Adipocyte (in vitro differentiated cells): ENCODE results near the gene FAM149B1.
A peak's percentile ranks its signal among the peaks of the same experiment; 100 is the strongest.
"Not testable (repeated sequence)": the region's sequence is repeated elsewhere in the genome, so short reads cannot be mapped to it uniquely, and the experiment has no call there.

Source experiments
- DNase-seq: peaks from one replicate; pipeline ENCODE4 v3.0.0-alpha.2; 2015; ENCODE audit warnings: low read depth
- H3K27me3 ChIP-seq: replicated peaks from 2 replicates; pipeline ENCODE4 v1.7.0; 2013; ENCODE audit warnings: mild to moderate bottlenecking, low read length, moderate library complexity; ENCODE audit not compliant: control insufficient read depth, insufficient read depth
- H3K36me3 ChIP-seq: 2 replicates; pipeline ENCODE4 v1.7.0; 2013; ENCODE audit warnings: low read length, mild to moderate bottlenecking, moderate library complexity; ENCODE audit not compliant: control insufficient read depth, insufficient read depth, severe bottlenecking
- H3K4me1 ChIP-seq: 2 replicates; pipeline ENCODE4 v1.7.0; 2013; ENCODE audit warnings: mild to moderate bottlenecking, low read length, moderate library complexity; ENCODE audit not compliant: control insufficient read depth, insufficient read depth
- H3K4me3 ChIP-seq: 2 replicates; pipeline ENCODE4 v1.7.0; 2013; ENCODE audit warnings: mild to moderate bottlenecking, low read length, moderate library complexity
- H3K9ac ChIP-seq: 2 replicates; pipeline ENCODE4 v1.7.0; 2013; ENCODE audit warnings: mild to moderate bottlenecking, low read length, moderate library complexity
- H3K9me3 ChIP-seq: 2 replicates; pipeline ENCODE4 v1.7.0; 2013; ENCODE audit warnings: mild to moderate bottlenecking, low read length, moderate library complexity; ENCODE audit not compliant: control insufficient read depth

FAM149B1 gene

DNA sequence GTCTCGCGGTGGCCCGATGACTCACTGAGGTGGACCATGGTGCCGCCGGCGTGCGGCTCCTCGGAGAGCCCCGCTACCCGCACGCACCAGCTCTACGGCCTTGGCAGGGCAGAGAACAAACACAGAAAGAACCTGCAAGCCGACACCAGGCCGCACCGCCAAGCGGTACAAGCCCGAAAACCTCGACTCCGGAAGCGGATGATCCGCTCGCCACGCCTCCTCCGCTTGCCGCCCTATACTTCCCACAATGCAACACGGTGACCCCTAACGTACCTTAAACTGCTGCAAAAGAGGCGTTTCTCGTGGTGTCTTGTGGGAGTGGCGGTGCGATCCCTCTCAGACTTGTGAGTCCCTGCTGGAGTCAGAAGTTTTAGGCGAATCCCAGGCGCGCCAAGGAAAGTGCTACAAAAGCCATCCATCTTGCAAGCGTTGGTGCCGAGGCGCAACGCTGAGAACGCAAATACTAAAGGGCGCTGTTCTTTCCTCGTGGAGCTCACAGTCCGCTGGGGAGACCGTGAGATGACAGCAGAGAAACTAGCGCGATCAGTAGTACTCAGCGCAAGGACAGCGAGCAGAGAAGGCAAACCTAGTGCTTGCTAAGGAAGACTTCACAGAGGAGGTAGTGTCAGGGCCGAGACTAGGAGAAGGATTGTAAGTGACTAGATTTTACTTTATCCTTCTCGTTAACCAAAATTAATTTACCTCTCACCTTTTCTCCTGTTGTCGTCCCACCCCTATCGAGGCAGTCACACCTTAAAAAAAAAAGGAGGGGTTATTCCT, 84.7 kb downstream of the FAM149B1 start, which contains the start of gene MRPS16:
Gene MRPS16, minus strand, starts transcription at position 200 of the 780 bp plus-strand sequence. Its CDS starts 162 bp downstream, at position 38.
- peaks cover 23% of the 10 kb centered on the region for H3K36me3 ChIP-seq
- H3K9ac ChIP-seq: peak within 1 kb of the TSS; percentile 95
- DNase-seq: peak; percentile 97
- H3K4me1 ChIP-seq: peaks cover 27% of the 10 kb centered on the region
- H3K27me3 ChIP-seq: no peaks in the 10 kb centered on the region
- H3K4me3 ChIP-seq: peak within 1 kb of the TSS; percentile 95
- H3K9me3 ChIP-seq: no peaks in the 10 kb centered on the region

DNA sequence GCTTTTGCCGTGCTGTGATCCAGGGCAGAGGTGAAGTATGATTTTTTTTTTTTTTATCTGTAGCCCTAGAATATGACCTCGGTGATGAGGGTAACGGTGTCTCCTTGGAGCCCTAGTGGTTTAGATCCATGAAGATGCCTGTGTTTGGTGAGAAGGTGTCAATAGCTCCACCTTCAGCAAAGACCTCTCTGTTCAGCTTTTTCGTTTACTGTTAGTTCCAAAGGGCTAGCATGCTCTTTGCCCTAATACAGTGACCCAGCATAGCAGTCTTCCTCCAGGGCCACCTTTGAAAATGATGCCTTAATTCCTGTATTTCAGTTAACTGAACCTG, 85.3 kb downstream of the FAM149B1 start:
- Histone ChIP-seq H3K4me1 (peaks cover 25% of the 10 kb centered on the region), H3K9ac (peak overlapping the region; percentile 95), H3K4me3 (peak overlapping the region; percentile 95), H3K9me3 (no peaks in the 10 kb centered on the region), H3K27me3 (no peaks in the 10 kb centered on the region), H3K36me3 (peaks cover 23% of the 10 kb centered on the region)
- no peak for DNase-seq

DNA sequence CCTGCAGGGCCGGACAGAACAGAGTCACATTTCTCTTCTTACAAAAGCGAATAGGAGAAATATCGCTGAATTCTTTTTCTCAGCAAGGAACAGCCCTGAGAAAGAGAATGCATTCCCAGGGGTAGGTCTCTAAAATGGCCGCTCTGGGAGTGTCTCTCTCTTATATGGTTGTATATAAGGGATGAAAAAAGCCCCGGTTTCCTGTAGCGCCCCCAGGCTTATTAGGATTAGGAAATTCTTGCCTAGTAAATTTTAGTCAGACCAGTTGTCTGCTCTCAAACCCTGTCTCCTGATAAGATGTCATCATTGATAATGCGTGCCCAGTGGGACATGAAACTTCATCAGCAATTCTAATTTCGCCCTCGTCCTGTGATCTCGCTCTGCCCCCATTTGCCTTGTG, 90.7 kb downstream of the FAM149B1 start:
- H3K9ac ChIP-seq, H3K27me3 ChIP-seq, DNase-seq, H3K4me3 ChIP-seq, H3K36me3 ChIP-seq, H3K9me3 ChIP-seq: not testable (repeated sequence)
- peaks cover 16% of the 10 kb centered on the region for H3K4me1 ChIP-seq

DNA sequence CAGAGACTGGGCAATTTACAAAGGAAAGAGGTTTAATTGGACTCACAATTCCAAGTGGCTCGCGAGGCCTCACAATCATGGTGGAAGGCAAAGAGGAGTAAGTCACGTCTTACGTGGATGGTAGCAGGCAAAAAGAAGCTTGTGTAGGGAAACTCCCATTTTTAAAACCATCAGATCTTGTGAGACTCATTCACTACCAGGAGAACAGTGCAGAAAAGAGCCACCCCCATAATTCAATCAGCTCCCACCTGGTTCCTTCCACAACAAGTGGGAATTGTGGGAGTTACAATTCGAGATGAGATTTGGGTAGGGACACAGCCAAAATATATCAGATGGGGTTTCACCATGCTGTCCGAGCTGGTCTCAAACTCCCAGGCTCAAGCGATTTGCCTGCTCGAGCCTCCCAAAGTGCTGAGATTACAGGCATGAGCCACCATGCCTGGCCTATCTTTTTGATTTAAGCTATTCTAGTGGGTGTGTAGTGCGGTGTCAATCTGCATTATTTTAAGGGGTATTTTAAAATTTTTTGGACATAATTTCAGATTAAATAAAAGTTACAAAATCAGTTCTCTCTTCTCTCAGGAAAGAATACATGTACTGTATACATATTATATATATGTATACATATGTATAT, 93.6 kb downstream of the FAM149B1 start:
- no peaks in the 10 kb centered on the region for H3K36me3 ChIP-seq
- H3K9me3 ChIP-seq: no peaks in the 10 kb centered on the region
- H3K4me3 ChIP-seq: no peak overlapping the region
- peaks cover 19% of the 10 kb centered on the region for H3K4me1 ChIP-seq
- H3K27me3 ChIP-seq: no peaks in the 10 kb centered on the region
- no peak overlapping the region for H3K9ac ChIP-seq
- DNase-seq: no peak

DNA sequence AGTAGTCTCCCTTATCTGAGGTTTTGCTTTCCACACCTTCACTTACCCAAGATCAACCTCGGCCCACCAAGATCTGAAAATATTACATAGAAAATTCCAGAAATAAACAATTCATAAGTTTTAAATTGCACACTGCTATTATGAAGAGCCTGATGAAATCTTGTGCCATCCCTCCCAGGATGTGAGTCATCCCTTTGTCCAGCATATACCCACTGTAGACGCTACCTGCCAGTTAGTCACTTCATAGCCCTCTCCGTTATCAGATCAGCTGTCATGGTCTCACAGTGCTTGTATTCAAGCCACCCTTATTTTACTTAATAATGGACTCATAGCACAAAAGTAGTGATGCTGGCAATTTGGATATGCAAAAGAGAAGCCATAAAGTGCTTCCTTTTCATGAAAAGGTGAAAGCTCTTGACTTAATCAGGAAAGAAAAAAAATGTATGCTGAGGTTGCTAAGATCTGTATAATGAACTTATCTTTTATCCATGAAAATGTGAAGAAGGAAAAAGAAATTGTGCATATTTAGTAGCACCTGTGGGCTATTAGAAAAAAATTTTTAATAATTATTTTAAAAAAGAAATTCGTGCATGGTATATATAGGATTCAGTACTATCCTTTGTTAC, 94.3 kb downstream of the FAM149B1 start:
- peak; percentile 80 for DNase-seq
- no peaks in the 10 kb centered on the region for H3K36me3 ChIP-seq
- H3K9ac ChIP-seq: no peak overlapping the region
- no peaks in the 10 kb centered on the region for H3K9me3 ChIP-seq
- peaks cover 19% of the 10 kb centered on the region for H3K4me1 ChIP-seq
- no peaks in the 10 kb centered on the region for H3K27me3 ChIP-seq
- no peak overlapping the region for H3K4me3 ChIP-seq

DNA sequence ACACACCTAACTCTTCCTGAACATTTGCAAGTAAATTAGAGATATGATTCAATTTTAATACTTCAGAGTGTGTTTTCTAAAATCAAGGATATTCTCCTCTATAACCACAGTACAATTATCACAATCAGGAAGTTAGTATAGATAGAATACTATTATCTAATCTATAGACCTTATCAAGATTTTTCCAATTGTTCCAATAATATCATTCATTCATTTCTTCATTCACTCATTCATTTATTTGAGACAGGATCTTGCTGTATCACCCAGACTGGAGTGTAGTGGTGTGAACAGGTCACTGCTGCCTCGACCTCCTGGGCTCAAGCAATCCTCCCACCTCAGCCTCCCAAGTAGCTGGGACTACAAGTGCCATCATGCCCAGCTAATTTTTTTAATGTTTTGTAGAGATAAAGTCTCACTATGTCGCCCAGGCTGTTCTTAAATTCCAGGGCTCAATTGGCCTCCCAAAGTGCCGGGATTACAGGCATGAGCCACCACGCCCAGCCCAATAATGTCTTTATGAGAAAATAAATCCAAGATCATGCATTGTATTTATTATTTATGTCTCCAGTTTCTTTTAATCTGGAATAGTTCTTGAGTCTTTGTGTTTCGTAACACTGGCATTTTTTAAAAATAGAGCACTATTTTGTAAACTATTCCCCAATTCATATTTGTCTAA, 95.1 kb downstream of the FAM149B1 start:
- DNase-seq: peak; percentile 31
- Histone ChIP-seq H3K36me3 (no peaks in the 10 kb centered on the region), H3K27me3 (no peaks in the 10 kb centered on the region), H3K4me1 (peaks cover 19% of the 10 kb centered on the region), H3K9ac (peak overlapping the region; percentile 54), H3K9me3 (no peaks in the 10 kb centered on the region), H3K4me3 (no peak overlapping the region)

DNA sequence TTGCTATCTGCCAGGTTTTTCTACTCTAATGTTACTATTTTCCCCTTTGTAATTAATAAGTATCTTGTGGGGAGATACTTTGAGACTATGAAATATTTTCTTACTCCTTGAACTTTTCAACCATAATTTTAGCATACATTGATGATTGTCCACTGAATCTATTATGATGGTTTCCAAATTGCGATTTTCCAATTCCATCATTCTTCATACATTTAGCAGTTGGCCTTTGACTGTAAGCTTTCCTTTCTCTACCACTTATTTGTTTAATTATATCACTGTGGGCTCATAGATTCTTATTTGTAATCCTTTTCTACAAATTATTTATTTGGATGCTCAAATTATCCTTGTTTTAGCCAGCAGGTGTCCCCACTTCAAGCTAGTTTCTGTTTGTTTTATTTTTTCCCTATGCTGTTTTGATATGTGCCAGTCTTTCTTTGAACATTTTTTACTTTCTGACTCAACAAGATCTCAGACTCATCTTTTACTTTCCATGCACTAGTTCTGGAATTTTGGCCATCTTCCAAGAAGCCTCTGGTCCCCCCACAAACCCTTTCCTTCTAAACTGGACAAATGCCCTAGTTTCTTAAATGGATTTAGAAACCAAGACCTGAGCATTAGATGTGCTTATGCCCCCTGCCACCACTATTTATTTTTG, 95.9 kb downstream of the FAM149B1 start:
- no peaks in the 10 kb centered on the region for H3K9me3 ChIP-seq
- DNase-seq: peak; percentile 68
- H3K4me1 ChIP-seq: peaks cover 19% of the 10 kb centered on the region
- no peaks in the 10 kb centered on the region for H3K27me3 ChIP-seq
- H3K9ac ChIP-seq: peak overlapping the region; percentile 54
- H3K4me3 ChIP-seq: no peak overlapping the region
- H3K36me3 ChIP-seq: no peaks in the 10 kb centered on the region

DNA sequence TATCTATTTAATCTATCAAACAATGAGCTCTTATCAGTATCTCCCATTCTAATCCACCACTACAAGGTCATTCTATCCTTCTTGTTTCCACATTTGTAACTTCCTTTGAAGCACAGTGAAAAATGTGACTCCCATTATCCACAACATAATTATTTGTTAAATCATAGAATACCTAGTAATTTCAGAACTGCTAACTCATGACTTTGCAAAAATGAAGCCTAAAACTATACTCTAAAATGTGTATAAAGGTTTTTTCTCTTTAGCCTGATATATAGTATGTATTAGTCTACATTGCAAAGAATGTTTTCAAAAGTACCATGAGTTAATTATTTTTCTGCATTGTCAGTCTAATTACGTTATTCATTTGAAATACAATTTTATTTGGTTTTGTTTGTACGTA, 96.5 kb downstream of the FAM149B1 start:
- no peak overlapping the region for H3K9ac ChIP-seq
- H3K4me1 ChIP-seq: peaks cover 19% of the 10 kb centered on the region
- H3K27me3 ChIP-seq: no peaks in the 10 kb centered on the region
- H3K36me3 ChIP-seq: no peaks in the 10 kb centered on the region
- H3K4me3 ChIP-seq: no peak overlapping the region
- no peaks in the 10 kb centered on the region for H3K9me3 ChIP-seq
- DNase-seq: no peak

DNA sequence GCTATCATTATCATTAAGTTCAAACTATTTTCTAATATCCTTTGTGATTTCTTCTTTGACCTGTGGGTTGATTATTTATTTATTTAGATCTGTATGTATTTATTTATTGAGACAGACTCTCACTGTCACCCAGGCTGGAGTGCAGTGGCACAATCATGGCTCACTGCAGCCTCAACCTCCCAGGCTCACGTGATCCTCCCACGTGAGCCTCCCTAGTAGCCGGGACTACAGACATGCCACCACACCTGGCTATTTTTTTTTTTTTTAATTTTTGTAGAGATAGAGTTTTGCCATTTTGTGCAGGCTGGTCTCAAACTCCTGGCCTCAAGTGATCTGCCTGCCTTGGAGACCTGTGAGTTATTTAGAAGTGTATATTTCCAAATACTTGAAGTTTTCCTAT, 113.2 kb downstream of the FAM149B1 start:
- Histone ChIP-seq H3K36me3 (no peaks in the 10 kb centered on the region), H3K4me1 (peaks cover 11% of the 10 kb centered on the region), H3K9ac (no peak overlapping the region), H3K9me3 (no peaks in the 10 kb centered on the region), H3K27me3 (no peaks in the 10 kb centered on the region), H3K4me3 (no peak overlapping the region)
- DNase-seq: no peak

DNA sequence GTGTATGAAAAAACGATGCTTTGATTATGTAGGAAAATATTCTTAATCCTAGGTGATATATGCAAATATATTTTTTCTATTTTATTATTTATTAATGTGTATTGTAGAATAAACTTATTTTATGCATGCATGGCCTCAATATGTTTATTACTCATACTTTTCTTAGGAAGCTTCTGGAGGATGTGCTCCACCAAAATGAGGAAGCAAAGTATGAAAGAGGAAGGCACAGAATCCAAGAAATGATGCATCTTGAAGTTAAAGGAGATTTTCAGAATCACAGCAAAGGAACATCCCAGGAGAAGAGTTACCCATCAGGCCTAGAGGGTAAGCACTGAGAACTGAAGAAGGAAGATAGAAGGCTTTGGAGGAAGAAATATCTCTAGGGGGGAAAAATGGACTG, 119.5 kb downstream of the FAM149B1 start:
- peaks cover 5% of the 10 kb centered on the region for H3K9me3 ChIP-seq
- H3K4me3 ChIP-seq: no peak overlapping the region

DNA sequence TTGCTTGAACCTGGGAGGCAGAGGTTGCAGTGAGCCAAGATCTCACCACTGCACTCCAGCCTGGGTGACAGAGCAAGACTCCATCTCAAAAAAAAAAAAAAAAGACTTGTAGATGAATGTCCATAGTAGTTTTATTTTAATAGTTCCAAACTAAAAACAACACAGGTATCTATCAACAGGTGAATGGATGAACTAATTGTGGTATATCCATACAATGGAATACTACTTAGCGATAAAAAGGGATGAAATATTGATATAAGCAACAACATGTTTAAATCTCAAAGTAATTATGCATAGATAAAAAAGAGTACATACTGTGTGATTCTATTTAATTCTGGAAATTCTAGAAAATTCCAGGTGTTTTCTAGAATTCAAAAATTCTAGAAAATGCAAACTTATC, 122.0 kb downstream of the FAM149B1 start:
- peaks cover 7% of the 10 kb centered on the region for H3K36me3 ChIP-seq
- no peak overlapping the region for H3K4me3 ChIP-seq

More for the DNA sequence above, 119.5 kb downstream of the FAM149B1 start:
- H3K36me3 ChIP-seq: peaks cover 7% of the 10 kb centered on the region
- DNase-seq: no peak
- H3K27me3 ChIP-seq: no peaks in the 10 kb centered on the region
- no peak overlapping the region for H3K9ac ChIP-seq
- no peaks in the 10 kb centered on the region for H3K4me1 ChIP-seq

More for the DNA sequence above, 122.0 kb downstream of the FAM149B1 start:
- Histone ChIP-seq H3K4me1 (no peaks in the 10 kb centered on the region), H3K27me3 (no peaks in the 10 kb centered on the region), H3K9me3 (peaks cover 5% of the 10 kb centered on the region), H3K9ac (no peak overlapping the region)
- no peak for DNase-seq
